Ovary (tissue), 3 donors: Measurements from ENCODE around the gene CDC42EP5.

Experiments
- CTCF ChIP-seq, 3 donors: fragments of 450-650 bp in 2 of 3; fragments of 200-600 bp in 1 of 3; IDR thresholded peaks; one replicate each; pipeline versions ENCODE4 v1.5.1 to v1.8.0; 2016 to 2022; ENCODE audit warnings: antibody characterized with exemption in 3 of 3, mild to moderate bottlenecking in 1 of 3
- POLR2A ChIP-seq: fragments of 450-650 bp; IDR thresholded peaks from one replicate; pipeline ENCODE4 v1.6.1; 2017; ENCODE audit warnings: antibody characterized with exemption, mild to moderate bottlenecking, moderate library complexity
- donor health status: DM: no; HTN: no; CAD: no.

- TF ChIP-seq CTCF (IDR thresholded peaks at IDR 0.05) = no peak
- no peak for TF ChIP-seq POLR2A
These were observed 48.9 kb downstream of the CDC42EP5 start for GRCh38 chr19:54424201-54424600.
